Measurements from ENCODE around the gene IKZF1.

- no peak for TF ChIP-seq CTCF (IDR thresholded peaks at IDR 0.05)
- no peak for TF ChIP-seq POLR2A (IDR thresholded peaks at IDR 0.05)
- no peak for TF ChIP-seq EP300 (IDR thresholded peaks at IDR 0.05)
- TF ChIP-seq POLR2AphosphoS5 (IDR thresholded peaks at IDR 0.05), result no peak
Measured at GRCh38 chr7:50406935-50407334, 102.4 kb downstream of the IKZF1 start.
